Erythroblast (primary cell): ENCODE results near the gene MST1.

Experiments used
- DNase-seq, 2 experiments: peaks; one replicate each; lab custom pipeline; 2025; lab: John Stamatoyannopoulos, UW
- GATA1 ChIP-seq: IDR thresholded peaks from 2 replicates; pipeline ENCODE4 v1.6.1; 2011; ENCODE audit warnings: low read depth, mild to moderate bottlenecking, control low read depth, low read length, moderate library complexity
- POLR2A ChIP-seq: IDR thresholded peaks from 2 replicates; pipeline ENCODE4 v1.6.1; 2011; ENCODE audit warnings: mild to moderate bottlenecking, low read length

The MST1 gene

GRCh38 chr3:49722896-49723295, 33.6 kb upstream of the MST1 start:
- DNase-seq: no peak
- TF ChIP-seq GATA1 (no peak), POLR2A (no peak)

DNA sequence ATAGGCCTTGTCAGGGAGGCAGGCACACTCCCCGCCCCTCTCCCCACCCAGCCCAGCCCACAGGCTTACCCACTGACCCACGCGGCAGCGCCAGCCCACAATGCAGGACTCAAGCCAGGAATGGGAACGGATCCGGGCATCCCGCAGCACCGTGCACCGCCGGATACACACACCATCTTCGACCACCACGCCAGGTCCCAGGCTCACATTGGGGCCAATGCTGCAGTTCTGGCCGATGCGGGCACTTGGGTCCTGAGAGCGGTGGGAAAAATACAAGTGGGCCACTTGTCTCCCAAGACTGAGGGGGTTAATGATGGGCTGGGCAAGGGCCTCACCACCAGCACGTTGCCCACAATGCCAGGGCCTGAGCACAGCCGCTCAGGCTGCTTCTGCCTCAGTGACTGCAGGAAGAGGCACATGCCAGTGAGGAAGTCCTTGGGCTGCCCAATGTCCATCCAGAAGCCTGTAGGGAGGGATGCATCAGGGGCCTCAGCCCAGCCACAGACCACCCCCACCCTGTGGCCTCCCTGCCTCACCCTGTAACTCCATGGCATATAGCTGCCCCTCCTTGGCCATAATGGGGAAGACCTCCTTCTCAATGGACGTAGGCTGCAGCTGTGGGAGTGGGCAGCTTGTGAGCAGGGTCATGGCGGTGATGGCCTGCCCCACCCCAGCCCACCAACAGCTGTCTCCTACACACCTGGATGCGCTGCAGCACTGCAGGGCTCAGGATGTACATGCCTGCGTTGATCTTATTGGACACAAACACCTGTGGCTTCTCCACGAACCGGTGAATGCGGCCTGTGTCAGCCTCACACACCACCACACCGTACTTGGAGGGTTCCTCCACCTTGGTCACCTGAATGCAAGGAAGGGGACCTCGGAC, 32.9 kb upstream of the MST1 start:
- TF ChIP-seq POLR2A: no peak
- no peak for TF ChIP-seq GATA1
- no peak for DNase-seq

DNA sequence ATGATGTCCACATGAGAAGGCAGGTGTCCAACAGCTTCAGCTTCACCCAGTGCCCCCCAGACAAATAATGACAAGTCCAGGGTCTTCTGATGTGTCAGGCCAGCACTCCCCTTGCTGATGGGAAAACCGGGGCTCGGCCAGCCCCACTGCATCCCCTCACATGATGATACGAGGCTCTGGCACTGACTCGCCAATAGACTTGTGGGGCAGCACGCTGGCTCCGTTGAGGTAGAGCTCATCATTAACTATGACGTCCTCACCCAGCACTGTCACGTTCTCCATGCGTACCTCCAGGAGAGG, 32.3 kb upstream of the MST1 start:
- no peak for DNase-seq
- TF ChIP-seq GATA1: no peak
- no peak for TF ChIP-seq POLR2A

GRCh38 chr3:49720855-49721595, 31.8 kb upstream of the MST1 start:
- DNase-seq: no peak
- TF ChIP-seq POLR2A (peak; percentile 64), GATA1 (no peak)

DNA sequence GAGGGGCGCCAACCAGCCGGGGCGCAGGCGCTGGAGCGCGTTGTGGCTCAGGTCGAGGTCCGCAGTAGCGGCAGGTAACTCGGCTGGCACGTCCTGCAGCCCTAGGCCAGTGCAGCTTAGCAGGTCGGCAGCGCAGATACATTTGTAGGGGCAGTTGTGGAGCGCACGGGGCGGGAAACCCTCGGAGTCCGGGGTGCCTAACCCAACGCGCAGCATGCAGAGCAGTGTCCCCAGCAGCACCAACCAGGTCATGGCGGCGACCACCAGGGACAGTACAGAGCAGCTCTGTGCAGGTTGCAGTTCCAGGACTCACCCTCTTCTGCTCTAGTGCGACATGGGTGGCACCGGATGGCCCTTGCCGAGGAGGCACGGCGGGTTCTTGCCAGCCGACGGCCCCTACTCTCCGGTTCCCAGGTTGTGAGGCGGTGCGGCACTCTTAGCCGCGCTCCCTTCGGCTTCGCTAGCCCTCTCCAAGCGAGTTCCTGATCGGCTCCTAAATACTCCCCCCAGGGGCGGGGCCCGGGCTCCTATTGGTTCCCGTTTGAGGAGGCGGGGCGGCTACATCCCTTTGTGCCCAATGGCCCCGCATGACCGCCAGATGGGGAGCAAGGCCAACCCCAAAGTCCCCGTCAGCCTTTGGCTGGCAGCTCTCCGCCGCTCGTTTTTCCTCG, 30.1 kb upstream of the MST1 start, which contains the start of gene AMIGO3:
Gene AMIGO3 (minus strand): TSS at position 471 of the 671 bp plus-strand sequence. CDS start 219 bp downstream, at position 252.
- peak; percentile 91 for DNase-seq
- TF ChIP-seq POLR2A (peak; percentile 75), GATA1 (no peak)

- no peak for DNase-seq
- TF ChIP-seq POLR2A (no peak), GATA1 (no peak)
Observed at GRCh38 chr3:49718858-49719213, 29.6 kb upstream of the MST1 start.

- no peak for TF ChIP-seq POLR2A
- no peak for TF ChIP-seq GATA1
Observed at GRCh38 chr3:49717959-49718857, 28.9 kb upstream of the MST1 start.

DNA sequence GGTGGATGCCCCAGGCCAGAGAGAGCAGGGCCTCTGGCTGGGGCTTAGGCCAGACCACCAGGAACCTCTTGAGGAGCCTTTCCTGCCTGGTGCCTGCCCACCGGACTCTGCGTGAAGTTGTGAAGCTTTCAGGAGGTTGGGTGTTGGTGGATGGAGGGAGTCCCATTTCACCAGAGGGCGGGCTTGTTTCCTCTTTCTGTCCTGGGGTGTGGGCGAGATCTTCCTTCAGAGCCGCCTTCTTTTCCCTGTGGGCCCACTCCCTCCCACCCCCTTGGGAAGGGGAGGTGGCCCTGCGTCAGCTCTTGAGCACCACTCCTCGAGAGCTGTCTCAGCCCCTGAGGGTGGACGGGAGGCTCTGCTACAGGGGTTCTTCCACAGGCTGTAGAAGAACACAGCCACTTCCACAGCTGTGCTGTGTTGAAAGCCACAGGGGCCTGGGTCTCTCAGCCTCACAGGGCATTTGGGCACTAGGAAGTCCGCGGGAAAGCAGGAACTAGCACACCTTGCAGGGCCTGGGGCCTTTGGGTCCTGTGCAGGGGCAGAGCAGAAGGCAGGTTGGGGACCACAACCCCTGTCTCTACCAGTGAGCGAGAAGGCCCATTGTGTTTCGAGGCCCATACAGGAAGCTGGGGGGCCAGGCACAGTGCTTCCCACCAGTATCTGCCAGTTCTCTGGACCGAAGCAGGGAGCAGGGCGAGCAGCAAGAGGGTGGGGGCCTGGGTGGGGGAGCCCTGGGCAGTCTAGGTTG, 28.1 kb upstream of the MST1 start:
- DNase-seq: no peak

More at GRCh38 chr3:49717959-49718857, 28.9 kb upstream of the MST1 start:
- DNase-seq: peak; percentile 41 to 48

DNA sequence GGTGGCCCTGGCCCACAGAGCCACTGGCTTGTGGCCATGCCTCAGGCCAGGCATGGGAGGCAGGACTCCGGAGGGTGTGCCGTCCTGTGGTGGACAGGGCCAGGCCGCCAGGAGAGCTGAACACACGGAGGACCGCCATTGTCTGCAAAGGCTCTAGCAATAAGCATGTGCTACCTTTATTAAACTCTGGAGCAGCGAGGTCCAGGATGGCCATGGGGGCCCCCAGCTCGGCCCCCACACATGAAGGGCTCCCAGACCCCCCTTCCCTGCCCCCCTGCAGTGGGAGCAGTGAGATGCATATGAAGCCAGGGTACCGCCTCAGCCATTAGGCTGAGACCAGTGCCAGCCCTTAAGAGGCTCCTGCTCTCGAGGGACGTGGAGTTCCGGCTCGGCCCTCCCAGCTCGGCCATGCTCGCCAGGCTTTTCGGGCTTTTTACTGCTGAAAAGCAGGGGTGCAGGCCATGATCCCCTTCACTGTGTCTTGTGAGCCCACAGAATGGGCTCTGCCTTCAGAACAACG, 27.5 kb upstream of the MST1 start:
- TF ChIP-seq GATA1 (no peak), POLR2A (no peak)
- no peak for DNase-seq

More for the DNA sequence above, 28.1 kb upstream of the MST1 start:
- TF ChIP-seq GATA1 (no peak), POLR2A (no peak)

- TF ChIP-seq GATA1 (no peak), POLR2A (no peak)
- DNase-seq: no peak
Observed at GRCh38 chr3:49716169-49716568, 26.9 kb upstream of the MST1 start.

GRCh38 chr3:49715611-49716121, 26.4 kb upstream of the MST1 start:
- no peak for DNase-seq
- TF ChIP-seq GATA1: no peak
- no peak for TF ChIP-seq POLR2A
